ENCODE measurements around the gene ATN1. TPM values are rescaled to one million over a fixed set of nuclear protein-coding genes. Genes with fewer than 3 reads are reported as not detected.
"Not testable (repeated sequence)": the region's sequence is repeated elsewhere in the genome, so short reads cannot be mapped to it uniquely, and the experiment has no call there.

ATN1 gene
- 35.9 and 37.0 TPM in 2 replicates for total RNA-seq

GRCh38 chr12:6927379-6928021 lies at the start of gene ATN1:
TSS of gene ATN1 (plus strand) at chr12:6927959. CDS start at chr12:6934002, 6,043 bp downstream.
- intact Hi-C loops (cut with micrococcal nuclease): no loop called here

- intact Hi-C loops (cut with micrococcal nuclease): not testable (repeated sequence)
These were observed 47.9 kb upstream of the ATN1 start for GRCh38 chr12:6879824-6880223.

GRCh38 chr12:6883252-6883651 lies 44.5 kb upstream of the ATN1 start:
- intact Hi-C loops (cut with micrococcal nuclease): no loop called here

- intact Hi-C loops (cut with micrococcal nuclease): no loop called here
These were observed 44.1 kb upstream of the ATN1 start for GRCh38 chr12:6883683-6884082.

GRCh38 chr12:6884539-6884938 lies 43.2 kb upstream of the ATN1 start:
- intact Hi-C loops (cut with micrococcal nuclease): no loop called here

GRCh38 chr12:6886206-6886999 lies 41.4 kb upstream of the ATN1 start:
- intact Hi-C loops (cut with micrococcal nuclease): not testable (repeated sequence)

- intact Hi-C loops (cut with micrococcal nuclease): no loop called here
These were observed 40.3 kb upstream of the ATN1 start for GRCh38 chr12:6887460-6887859.

- intact Hi-C loops (cut with micrococcal nuclease): no loop called here
These were observed 39.4 kb upstream of the ATN1 start for GRCh38 chr12:6888360-6888759.

- intact Hi-C loops (cut with micrococcal nuclease): not testable (repeated sequence)
These were observed 39.0 kb upstream of the ATN1 start for GRCh38 chr12:6888794-6889193.

GRCh38 chr12:6889775-6890573 lies 37.8 kb upstream of the ATN1 start:
- intact Hi-C loops (cut with micrococcal nuclease): loop anchor here (2.0 kb wide), 1 partner anchor 69 kb away; no protein-coding TSS in a partner anchor

GRCh38 chr12:6890789-6891645 lies 36.7 kb upstream of the ATN1 start:
- intact Hi-C loops (cut with micrococcal nuclease): loop anchor here (1.0 to 2.0 kb wide), 6 partner anchors 13 to 68 kb away; partner anchors contain the start of genes ENO2, LRRC23, SPSB2 and TPI1

GRCh38 chr12:6891646-6892001 lies 36.1 kb upstream of the ATN1 start:
- intact Hi-C loops (cut with micrococcal nuclease): loop anchor here (1.0 to 2.0 kb wide), 6 partner anchors 13 to 67 kb away; partner anchors contain the start of genes ENO2, LRRC23, SPSB2 and TPI1

- intact Hi-C loops (cut with micrococcal nuclease): not testable (repeated sequence)
These were observed 35.1 kb upstream of the ATN1 start for GRCh38 chr12:6892683-6893082.

GRCh38 chr12:6894321-6894720 lies 33.4 kb upstream of the ATN1 start:
- intact Hi-C loops (cut with micrococcal nuclease): no loop called here

- intact Hi-C loops (cut with micrococcal nuclease): no loop called here
These were observed 30.8 kb upstream of the ATN1 start for GRCh38 chr12:6896846-6897435.

- intact Hi-C loops (cut with micrococcal nuclease): no loop called here
These were observed 28.3 kb upstream of the ATN1 start for GRCh38 chr12:6899427-6899826.

- intact Hi-C loops (cut with micrococcal nuclease): no loop called here
These were observed 27.8 kb upstream of the ATN1 start for GRCh38 chr12:6899837-6900519.

GRCh38 chr12:6902448-6902847 lies 25.3 kb upstream of the ATN1 start:
- intact Hi-C loops (cut with micrococcal nuclease): no loop called here

GRCh38 chr12:6903722-6904121 lies 24.0 kb upstream of the ATN1 start:
- intact Hi-C loops (cut with micrococcal nuclease): loop anchor here (1.0 to 2.0 kb wide), 6 partner anchors 11 to 240 kb away; partner anchors contain the start of genes ENO2, ING4, SPSB2 and USP5
